Breast epithelium (tissue), 3 donors: ENCODE data around the gene TSNAXIP1.

ENCODE experiments used
- CTCF ChIP-seq, 3 donors: fragments of 450-650 bp; IDR thresholded peaks; one replicate each; pipeline ENCODE4 v1.5.1; 2016 to 2017; ENCODE audit warnings: antibody characterized with exemption in 3 of 3, mild to moderate bottlenecking in 3 of 3, moderate library complexity in 3 of 3
- POLR2A ChIP-seq: fragments of 450-650 bp; IDR thresholded peaks from one replicate; pipeline ENCODE4 v1.6.1; 2016; ENCODE audit warnings: antibody characterized with exemption, mild to moderate bottlenecking, moderate library complexity
- POLR2AphosphoS5 ChIP-seq, 3 donors: sonication (generic); formaldehyde crosslinking; IDR thresholded peaks; one replicate each; pipeline ENCODE4 v1.6.1; 2017; ENCODE audit warnings: antibody characterized with exemption in 3 of 3

DNA sequence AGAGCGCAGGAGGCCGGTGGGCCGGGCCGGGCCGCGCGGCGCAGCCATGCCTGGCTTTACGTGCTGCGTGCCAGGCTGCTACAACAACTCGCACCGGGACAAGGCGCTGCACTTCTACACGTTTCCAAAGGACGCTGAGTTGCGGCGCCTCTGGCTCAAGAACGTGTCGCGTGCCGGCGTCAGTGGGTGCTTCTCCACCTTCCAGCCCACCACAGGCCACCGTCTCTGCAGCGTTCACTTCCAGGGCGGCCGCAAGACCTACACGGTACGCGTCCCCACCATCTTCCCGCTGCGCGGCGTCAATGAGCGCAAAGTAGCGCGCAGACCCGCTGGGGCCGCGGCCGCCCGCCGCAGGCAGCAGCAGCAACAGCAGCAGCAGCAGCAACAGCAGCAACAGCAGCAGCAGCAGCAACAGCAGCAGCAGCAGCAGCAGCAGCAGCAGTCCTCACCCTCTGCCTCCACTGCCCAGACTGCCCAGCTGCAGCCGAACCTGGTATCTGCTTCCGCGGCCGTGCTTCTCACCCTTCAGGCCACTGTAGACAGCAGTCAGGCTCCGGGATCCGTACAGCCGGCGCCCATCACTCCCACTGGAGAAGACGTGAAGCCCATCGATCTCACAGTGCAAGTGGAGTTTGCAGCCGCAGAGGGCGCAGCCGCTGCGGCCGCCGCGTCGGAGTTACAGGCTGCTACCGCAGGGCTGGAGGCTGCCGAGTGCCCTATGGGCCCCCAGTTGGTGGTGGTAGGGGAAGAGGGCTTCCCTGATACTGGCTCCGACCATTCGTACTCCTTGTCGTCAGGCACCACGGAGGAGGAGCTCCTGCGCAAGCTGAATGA, 36.0 kb downstream of the TSNAXIP1 start:
- TF ChIP-seq CTCF (IDR thresholded peaks at IDR 0.05) (peak in 1 of 3 donors; percentile 8), POLR2A (no peak), POLR2AphosphoS5 (IDR thresholded peaks at IDR 0.05) (no peak)
